Ovary (tissue), 3 donors: ENCODE results near the gene NQO1.

Experiments
- POLR2A ChIP-seq: fragments of 450-650 bp; IDR thresholded peaks from one replicate; pipeline ENCODE4 v1.6.1; 2017; ENCODE audit warnings: antibody characterized with exemption, mild to moderate bottlenecking, moderate library complexity
- TF ChIP-seq, protein P1 (sequence below), 3 donors: fragments of 450-650 bp in 2 of 3; fragments of 200-600 bp in 1 of 3; IDR thresholded peaks; one replicate each; pipeline versions ENCODE4 v1.5.1 to v1.8.0; 2016 to 2022; ENCODE audit warnings: antibody characterized with exemption in 3 of 3, mild to moderate bottlenecking in 1 of 3
- donor health status: DM: no; HTN: no; CAD: no.

GRCh38 chr16:69720822-69721430 is 5.4 kb downstream of the NQO1 start:
- TF ChIP-seq POLR2A: no peak
- TF ChIP-seq, protein P1, sequence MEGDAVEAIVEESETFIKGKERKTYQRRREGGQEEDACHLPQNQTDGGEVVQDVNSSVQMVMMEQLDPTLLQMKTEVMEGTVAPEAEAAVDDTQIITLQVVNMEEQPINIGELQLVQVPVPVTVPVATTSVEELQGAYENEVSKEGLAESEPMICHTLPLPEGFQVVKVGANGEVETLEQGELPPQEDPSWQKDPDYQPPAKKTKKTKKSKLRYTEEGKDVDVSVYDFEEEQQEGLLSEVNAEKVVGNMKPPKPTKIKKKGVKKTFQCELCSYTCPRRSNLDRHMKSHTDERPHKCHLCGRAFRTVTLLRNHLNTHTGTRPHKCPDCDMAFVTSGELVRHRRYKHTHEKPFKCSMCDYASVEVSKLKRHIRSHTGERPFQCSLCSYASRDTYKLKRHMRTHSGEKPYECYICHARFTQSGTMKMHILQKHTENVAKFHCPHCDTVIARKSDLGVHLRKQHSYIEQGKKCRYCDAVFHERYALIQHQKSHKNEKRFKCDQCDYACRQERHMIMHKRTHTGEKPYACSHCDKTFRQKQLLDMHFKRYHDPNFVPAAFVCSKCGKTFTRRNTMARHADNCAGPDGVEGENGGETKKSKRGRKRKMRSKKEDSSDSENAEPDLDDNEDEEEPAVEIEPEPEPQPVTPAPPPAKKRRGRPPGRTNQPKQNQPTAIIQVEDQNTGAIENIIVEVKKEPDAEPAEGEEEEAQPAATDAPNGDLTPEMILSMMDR (IDR thresholded peaks at IDR 0.05): no peak
